CD4-positive, CD25-positive, alpha-beta regulatory T cell (primary cell): ENCODE results near the gene COMMD1. TPM values are rescaled to one million over a fixed set of nuclear protein-coding genes. Genes with fewer than 3 reads are reported as not detected.

ENCODE experiments used
- ATAC-seq, 2 donors: fragments of 150-1000 bp; cut with Tn5 transposase; one replicate each; pipeline ENCODE4 v1.10.0; 2021; ENCODE audit warnings: low read depth in 2 of 2, moderate number of reproducible peaks in 2 of 2, moderate library complexity in 1 of 2
- DNase-seq, 3 donors: peaks; one replicate each; pipeline versions ENCODE4 v3.0.0 to v3.0.0-alpha.2; 2012 to 2022; ENCODE audit warnings: mixed read lengths in 1 of 3
- H3K27ac ChIP-seq: one replicate; pipeline ENCODE4 v1.7.0; 2013; ENCODE audit warnings: mild to moderate bottlenecking, low read length; ENCODE audit not compliant: insufficient read depth, poor library complexity, severe bottlenecking
- H3K27me3 ChIP-seq: one replicate; pipeline ENCODE4 v1.7.0; 2013; ENCODE audit warnings: low read length; ENCODE audit not compliant: control insufficient read depth, insufficient read depth
- H3K36me3 ChIP-seq: one replicate; pipeline ENCODE4 v1.7.0; 2013; ENCODE audit warnings: mild to moderate bottlenecking, low read length, moderate library complexity; ENCODE audit not compliant: control insufficient read depth, insufficient read depth
- H3K4me1 ChIP-seq: 2 replicates; pipeline ENCODE4 v1.7.0; 2013; ENCODE audit warnings: mild to moderate bottlenecking, low read length; ENCODE audit not compliant: insufficient read depth, control insufficient read depth, poor library complexity, severe bottlenecking
- H3K4me3 ChIP-seq: one replicate; pipeline ENCODE4 v1.7.0; 2013; ENCODE audit warnings: low read depth, mild to moderate bottlenecking, low read length, moderate library complexity
- H3K9me3 ChIP-seq, 2 experiments: 1 replicate in 1 of 2; 2 replicates in 1 of 2; pipeline ENCODE4 v1.7.0; 2013; ENCODE audit warnings: low read length in 2 of 2, mild to moderate bottlenecking in 1 of 2, moderate library complexity in 1 of 2; ENCODE audit not compliant: control insufficient read depth in 2 of 2
- H3K27ac Mint-ChIP-seq, 3 donors: one replicate each; pipeline ENCODE4 v1.8.0; 2020 to 2022; ENCODE audit warnings: mild to moderate bottlenecking in 3 of 3, mixed read lengths in 3 of 3, moderate library complexity in 2 of 3
- H3K27me3 Mint-ChIP-seq: one replicate; pipeline ENCODE4 v1.8.0; 2022; ENCODE audit warnings: mild to moderate bottlenecking, mixed read lengths
- H3K36me3 Mint-ChIP-seq: one replicate; pipeline ENCODE4 v1.8.0; 2020; ENCODE audit warnings: mixed read lengths
- H3K4me1 Mint-ChIP-seq, 4 donors: one replicate each; pipeline ENCODE4 v1.8.0; 2020 to 2022; ENCODE audit warnings: mixed read lengths in 4 of 4, mild to moderate bottlenecking in 1 of 4
- H3K4me3 Mint-ChIP-seq, 4 donors: one replicate each; pipeline ENCODE4 v1.8.0; 2020 to 2022; ENCODE audit warnings: mild to moderate bottlenecking in 4 of 4, mixed read lengths in 4 of 4, moderate library complexity in 3 of 4
- H3K9me3 Mint-ChIP-seq, 7 donors: one replicate each; pipeline ENCODE4 v1.8.0; 2020 to 2022; ENCODE audit warnings: mixed read lengths in 7 of 7, mild to moderate bottlenecking in 3 of 7, moderate library complexity in 2 of 7
- polyA plus RNA-seq, 4 donors: library from polyadenylated mRNA; unstranded; fragments of 300-500 nt; fragmentation: Illumina TruSeq; gene quantifications; one replicate each; pipeline ENCODE4 v1.2.3, GENCODE V29; 2021
- total RNA-seq: library from RNA; stranded (reverse); gene quantifications from one replicate; pipeline ENCODE4 v1.2.3, GENCODE V29; 2022

The COMMD1 gene
- total and polyA plus RNA-seq, 5 donors from 2014 or later, result 21.4 to 79.2 (median 55.0) TPM

DNA sequence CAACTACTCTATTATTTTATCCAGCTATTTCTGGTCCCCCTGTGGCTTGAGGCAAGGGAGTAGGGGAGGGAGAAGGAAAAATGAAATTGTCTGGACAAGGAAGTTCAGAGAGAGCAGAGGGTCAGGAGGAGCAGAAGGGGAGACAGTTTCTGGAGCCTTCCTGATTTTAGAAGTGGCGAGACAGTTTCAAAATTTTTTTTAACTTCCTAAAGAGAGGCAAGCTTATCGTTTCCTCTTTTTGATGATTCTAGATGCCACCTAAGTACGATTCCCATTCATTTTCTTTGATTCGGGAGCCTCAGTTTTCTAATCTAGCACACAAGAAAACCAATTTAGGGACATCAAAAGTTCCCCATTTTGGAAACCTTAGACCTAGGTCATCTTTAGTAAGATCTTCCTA lies 193.6 kb downstream of the COMMD1 start:
- Histone ChIP-seq H3K4me3 (no peak overlapping the region), H3K27me3 (no peaks in the 10 kb centered on the region), H3K36me3 (no peaks in the 10 kb centered on the region), H3K9me3 (no peaks in the 10 kb centered on the region), H3K4me1 (no peaks in the 10 kb centered on the region), H3K27ac (no peak overlapping the region)
- H3K27ac Mint-ChIP-seq, result no peak overlapping the region
- H3K4me1 Mint-ChIP-seq, result no peaks in the 10 kb centered on the region
- H3K4me3 Mint-ChIP-seq, result no peak overlapping the region
- DNase-seq, result no peak
- H3K9me3 Mint-ChIP-seq, result no peaks in the 10 kb centered on the region
- no peaks in the 10 kb centered on the region for H3K36me3 Mint-ChIP-seq
- no peak for ATAC-seq
- no peaks in the 10 kb centered on the region for H3K27me3 Mint-ChIP-seq

DNA sequence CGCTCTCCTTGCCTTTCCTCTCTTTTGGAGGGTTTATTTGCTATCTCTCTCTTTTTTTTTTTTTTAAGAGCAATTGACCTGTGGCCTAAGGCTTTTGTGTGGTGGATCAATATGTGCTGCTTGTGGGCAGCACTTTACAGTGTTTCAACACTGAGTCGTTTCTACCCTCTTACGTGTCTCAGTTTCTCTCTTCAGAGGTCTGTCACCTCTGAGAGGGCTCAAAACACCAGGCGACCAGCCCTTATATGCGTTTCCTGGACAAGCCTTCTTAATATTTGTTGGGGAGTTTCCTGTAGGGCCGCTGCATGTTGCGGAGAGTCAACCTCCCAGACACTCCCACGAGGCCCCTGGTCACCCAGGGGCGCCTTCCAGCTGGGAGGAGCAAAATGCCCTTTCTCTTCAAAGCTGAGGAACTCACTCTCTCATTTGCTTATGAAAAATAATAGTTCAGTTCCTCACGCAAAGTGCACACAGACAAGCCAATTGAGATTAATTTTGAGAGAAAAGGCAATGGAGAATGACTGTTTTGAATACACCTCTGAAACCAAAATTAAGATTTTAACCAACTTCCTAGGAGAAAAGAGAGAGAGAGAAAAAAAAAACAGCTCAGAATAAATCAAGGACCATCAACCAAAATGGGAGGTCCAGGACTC lies 194.2 kb downstream of the COMMD1 start:
- Histone ChIP-seq H3K4me3 (no peak overlapping the region), H3K27ac (no peak overlapping the region), H3K4me1 (no peaks in the 10 kb centered on the region), H3K36me3 (no peaks in the 10 kb centered on the region), H3K27me3 (no peaks in the 10 kb centered on the region), H3K9me3 (no peaks in the 10 kb centered on the region)
- no peak for DNase-seq
- H3K27me3 Mint-ChIP-seq, result no peaks in the 10 kb centered on the region
- H3K9me3 Mint-ChIP-seq, result no peaks in the 10 kb centered on the region
- no peak for ATAC-seq
- H3K36me3 Mint-ChIP-seq, result no peaks in the 10 kb centered on the region
- H3K4me3 Mint-ChIP-seq, result no peak overlapping the region
- H3K27ac Mint-ChIP-seq, result no peak overlapping the region
- H3K4me1 Mint-ChIP-seq, result peaks cover 0 to 2% (median 0%) of the 10 kb centered on the region in 4 donors

DNA sequence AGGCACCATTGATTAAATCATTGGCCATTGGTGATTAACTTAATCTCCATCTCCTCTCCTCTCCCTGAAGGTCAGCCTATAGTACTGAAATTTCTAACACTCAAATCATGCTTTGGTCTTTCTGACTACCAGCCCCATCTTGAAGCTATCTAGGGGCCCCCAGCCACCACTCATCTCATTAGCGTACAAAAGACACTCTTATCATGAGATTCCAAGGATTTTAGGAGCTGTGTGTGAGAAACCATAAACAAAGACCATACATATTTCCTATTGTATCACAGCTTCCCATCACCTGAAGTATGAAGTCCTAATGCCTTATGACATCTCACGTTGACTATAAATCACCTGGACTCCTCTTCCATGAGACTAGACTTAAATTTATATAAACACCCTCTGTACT lies 196.4 kb downstream of the COMMD1 start:
- DNase-seq (no peak), ATAC-seq (no peak)
- H3K9me3 ChIP-seq, result no peaks in the 10 kb centered on the region
- no peaks in the 10 kb centered on the region for H3K36me3 ChIP-seq
- H3K4me3 Mint-ChIP-seq, result no peak overlapping the region
- H3K4me1 Mint-ChIP-seq, result peaks cover 0 to 3% (median under 1%) of the 10 kb centered on the region in 4 donors
- no peaks in the 10 kb centered on the region for H3K36me3 Mint-ChIP-seq
- H3K9me3 Mint-ChIP-seq, result no peaks in the 10 kb centered on the region
- H3K27me3 ChIP-seq, result no peaks in the 10 kb centered on the region
- H3K4me3 ChIP-seq, result no peak overlapping the region
- no peak overlapping the region for H3K27ac ChIP-seq
- H3K4me1 ChIP-seq, result no peaks in the 10 kb centered on the region
- no peaks in the 10 kb centered on the region for H3K27me3 Mint-ChIP-seq
- H3K27ac Mint-ChIP-seq, result no peak overlapping the region

- Histone ChIP-seq H3K36me3 (no peaks in the 10 kb centered on the region), H3K4me3 (no peak overlapping the region), H3K4me1 (no peaks in the 10 kb centered on the region), H3K27ac (no peak overlapping the region), H3K27me3 (no peaks in the 10 kb centered on the region), H3K9me3 (no peaks in the 10 kb centered on the region)
- ATAC-seq, result no peak
- Mint-ChIP-seq H3K4me3 (no peak overlapping the region), H3K27me3 (no peaks in the 10 kb centered on the region), H3K9me3 (no peaks in the 10 kb centered on the region), H3K27ac (no peak overlapping the region), H3K36me3 (no peaks in the 10 kb centered on the region), H3K4me1 (peaks cover 0 to 3% (median under 1%) of the 10 kb centered on the region in 4 donors)
- no peak for DNase-seq
Measured at GRCh38 chr2:62102402-62102920, 197.0 kb downstream of the COMMD1 start.

- Histone ChIP-seq H3K9me3 (no peaks in the 10 kb centered on the region), H3K36me3 (no peaks in the 10 kb centered on the region), H3K4me3 (no peak overlapping the region), H3K27ac (no peak overlapping the region), H3K27me3 (no peaks in the 10 kb centered on the region), H3K4me1 (no peaks in the 10 kb centered on the region)
- Mint-ChIP-seq H3K27me3 (no peaks in the 10 kb centered on the region), H3K27ac (no peak overlapping the region), H3K4me1 (peaks cover 0 to 3% (median under 1%) of the 10 kb centered on the region in 4 donors), H3K4me3 (no peak overlapping the region), H3K36me3 (no peaks in the 10 kb centered on the region), H3K9me3 (peaks cover 0 to 1% (median 0%) of the 10 kb centered on the region in 7 donors)
- no peak for DNase-seq
- no peak for ATAC-seq
Measured at GRCh38 chr2:62109554-62109953, 204.1 kb downstream of the COMMD1 start.

GRCh38 chr2:62110415-62111025 lies 205.0 kb downstream of the COMMD1 start:
- Mint-ChIP-seq H3K36me3 (peaks cover 5% of the 10 kb centered on the region), H3K4me1 (peaks cover 0 to 4% (median 0%) of the 10 kb centered on the region in 4 donors), H3K4me3 (no peak overlapping the region), H3K9me3 (peaks cover 0 to 1% (median 0%) of the 10 kb centered on the region in 7 donors), H3K27me3 (no peaks in the 10 kb centered on the region), H3K27ac (no peak overlapping the region)
- Histone ChIP-seq H3K9me3 (no peaks in the 10 kb centered on the region), H3K36me3 (no peaks in the 10 kb centered on the region), H3K4me1 (no peaks in the 10 kb centered on the region), H3K27me3 (no peaks in the 10 kb centered on the region), H3K4me3 (no peak overlapping the region), H3K27ac (no peak overlapping the region)
- DNase-seq, result no peak
- ATAC-seq, result no peak

- Histone ChIP-seq H3K4me1 (no peaks in the 10 kb centered on the region), H3K9me3 (no peaks in the 10 kb centered on the region), H3K27ac (no peak overlapping the region), H3K4me3 (no peak overlapping the region), H3K27me3 (no peaks in the 10 kb centered on the region), H3K36me3 (no peaks in the 10 kb centered on the region)
- H3K27me3 Mint-ChIP-seq, result no peaks in the 10 kb centered on the region
- peaks cover 0 to 3% (median 0%) of the 10 kb centered on the region in 7 donors for H3K9me3 Mint-ChIP-seq
- peaks cover 10% of the 10 kb centered on the region for H3K36me3 Mint-ChIP-seq
- no peak for ATAC-seq
- no peak overlapping the region for H3K27ac Mint-ChIP-seq
- DNase-seq, result no peak
- no peak overlapping the region for H3K4me3 Mint-ChIP-seq
- H3K4me1 Mint-ChIP-seq, result peaks cover 0 to 2% (median 0%) of the 10 kb centered on the region in 4 donors
Measured at GRCh38 chr2:62112179-62112578, 206.7 kb downstream of the COMMD1 start.

- ATAC-seq (no peak), DNase-seq (no peak)
- Histone ChIP-seq H3K4me1 (no peaks in the 10 kb centered on the region), H3K27ac (no peak overlapping the region), H3K36me3 (no peaks in the 10 kb centered on the region), H3K27me3 (no peaks in the 10 kb centered on the region), H3K9me3 (no peaks in the 10 kb centered on the region), H3K4me3 (no peak overlapping the region)
- Mint-ChIP-seq H3K36me3 (peaks cover 25% of the 10 kb centered on the region), H3K9me3 (peaks cover 0 to 2% (median 0%) of the 10 kb centered on the region in 7 donors), H3K4me1 (peaks cover 4 to 13% (median 8%) of the 10 kb centered on the region in 4 donors), H3K27me3 (no peaks in the 10 kb centered on the region), H3K27ac (no peak overlapping the region), H3K4me3 (no peak overlapping the region)
Measured at GRCh38 chr2:62114564-62114963, 209.1 kb downstream of the COMMD1 start.
